MCF 10A (cell line): ENCODE results near the gene MRPL24. TPM values are rescaled to one million over a fixed set of nuclear protein-coding genes. Genes with fewer than 3 reads are reported as not detected.

ENCODE experiments used
- BruUV-seq: library from RNA; stranded (reverse); fragments of 400-500 nt; replicated peaks from 2 replicates; lab custom pipeline; 2021; lab: Mats Ljungman, UMichigan
- CTCF ChIA-PET: fragments of 300-600 bp; sonication (Branson Sonifier 250); formaldehyde crosslinking; extraction: SDS; loops from one replicate; lab custom pipeline; 2021; ENCODE audit warnings: antibody characterized with exemption, inconsistent platforms; lab: Yijun Ruan, JAX
- POLR2A ChIA-PET: fragments of 300-600, 350-650 bp; sonication (Branson Sonifier 250); formaldehyde crosslinking; extraction: SDS; loops from one replicate; lab custom pipeline; 2020; ENCODE audit warnings: antibody characterized with exemption, inconsistent platforms; lab: Yijun Ruan, JAX
- DNase-seq: peaks from one replicate; pipeline ENCODE4 v3.0.0-alpha.2; 2018; ENCODE audit not compliant: unreplicated experiment
- H3K27ac Mint-ChIP-seq: one replicate; pipeline ENCODE4 v1.8.0; 2022; ENCODE audit warnings: mild to moderate bottlenecking, low read depth, mixed read lengths; ENCODE audit not compliant: unreplicated experiment
- H3K27me3 Mint-ChIP-seq: one replicate; pipeline ENCODE4 v1.8.0; 2022; ENCODE audit warnings: mixed read lengths; ENCODE audit not compliant: insufficient read depth, unreplicated experiment
- H3K36me3 Mint-ChIP-seq: one replicate; pipeline ENCODE4 v1.8.0; 2022; ENCODE audit warnings: mild to moderate bottlenecking, moderate library complexity, mixed read lengths; ENCODE audit not compliant: insufficient read depth, unreplicated experiment
- H3K4me1 Mint-ChIP-seq: one replicate; pipeline ENCODE4 v1.8.0; 2022; ENCODE audit warnings: mixed read lengths; ENCODE audit not compliant: insufficient read depth, unreplicated experiment
- H3K4me3 Mint-ChIP-seq: one replicate; pipeline ENCODE4 v1.8.0; 2022; ENCODE audit warnings: mild to moderate bottlenecking, moderate library complexity, mixed read lengths; ENCODE audit not compliant: unreplicated experiment
- H3K9me3 Mint-ChIP-seq: one replicate; pipeline ENCODE4 v1.8.0; 2022; ENCODE audit warnings: mixed read lengths; ENCODE audit not compliant: unreplicated experiment
- intact Hi-C: fragments of 100-400 bp; cut with micrococcal nuclease; formaldehyde crosslinking; loops from 2 replicates; pipeline ENCODE4 v1.14.1; 2022
- total RNA-seq: library from RNA; stranded (reverse); gene quantifications from 2 replicates; pipeline ENCODE4 v1.2.3, GENCODE V29; 2022
- TF ChIP-seq, protein P1 (sequence below): fragments of 200-600 bp; IDR thresholded peaks from one replicate; pipeline ENCODE4 v1.8.0; 2022; ENCODE audit warnings: antibody characterized with exemption, mild to moderate bottlenecking; ENCODE audit not compliant: unreplicated experiment

MRPL24 gene
- total RNA-seq, 1 experiment from 2014 or later: 233 TPM

- peaks cover 35% of the 10 kb centered on the region for H3K4me1 Mint-ChIP-seq
- H3K27ac Mint-ChIP-seq: peak overlapping the region; percentile 98
- DNase-seq: no peak
- H3K36me3 Mint-ChIP-seq: peaks cover 76% of the 10 kb centered on the region
- intact Hi-C loops: loop anchor here (2.0 to 10.0 kb wide), 2 partner anchors 25 to 237 kb away; partner anchors contain the start of genes MEF2D and PRCC
- peak overlapping the region; percentile 100 for H3K4me3 Mint-ChIP-seq
- POLR2A ChIA-PET: interaction anchor here (0.6 to 10.4 kb wide), 21 partner anchors 10 to 690 kb away, joined by 3 to 375 read pairs (median 4); partner anchors contain the start of genes CCT3, HDGF, ISG20L2 and MEF2D
- TF ChIP-seq, protein P1, sequence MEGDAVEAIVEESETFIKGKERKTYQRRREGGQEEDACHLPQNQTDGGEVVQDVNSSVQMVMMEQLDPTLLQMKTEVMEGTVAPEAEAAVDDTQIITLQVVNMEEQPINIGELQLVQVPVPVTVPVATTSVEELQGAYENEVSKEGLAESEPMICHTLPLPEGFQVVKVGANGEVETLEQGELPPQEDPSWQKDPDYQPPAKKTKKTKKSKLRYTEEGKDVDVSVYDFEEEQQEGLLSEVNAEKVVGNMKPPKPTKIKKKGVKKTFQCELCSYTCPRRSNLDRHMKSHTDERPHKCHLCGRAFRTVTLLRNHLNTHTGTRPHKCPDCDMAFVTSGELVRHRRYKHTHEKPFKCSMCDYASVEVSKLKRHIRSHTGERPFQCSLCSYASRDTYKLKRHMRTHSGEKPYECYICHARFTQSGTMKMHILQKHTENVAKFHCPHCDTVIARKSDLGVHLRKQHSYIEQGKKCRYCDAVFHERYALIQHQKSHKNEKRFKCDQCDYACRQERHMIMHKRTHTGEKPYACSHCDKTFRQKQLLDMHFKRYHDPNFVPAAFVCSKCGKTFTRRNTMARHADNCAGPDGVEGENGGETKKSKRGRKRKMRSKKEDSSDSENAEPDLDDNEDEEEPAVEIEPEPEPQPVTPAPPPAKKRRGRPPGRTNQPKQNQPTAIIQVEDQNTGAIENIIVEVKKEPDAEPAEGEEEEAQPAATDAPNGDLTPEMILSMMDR: no peak
- no peaks in the 10 kb centered on the region for H3K27me3 Mint-ChIP-seq
- H3K9me3 Mint-ChIP-seq: no peaks in the 10 kb centered on the region
- CTCF ChIA-PET: interaction anchor here (0.6 to 10.3 kb wide), 7 partner anchors 9 to 105 kb away, joined by 3 to 136 read pairs (median 4); partner anchors contain the start of genes ISG20L2 and METTL25B
- TSS peak; percentile 65 for BruUV-seq
These were observed 644 bp upstream of the MRPL24 start for GRCh38 chr1:156741481-156741983.

- Mint-ChIP-seq H3K27ac (peak overlapping the region; percentile 98), H3K36me3 (peaks cover 81% of the 10 kb centered on the region), H3K4me3 (peak overlapping the region; percentile 100), H3K27me3 (no peaks in the 10 kb centered on the region), H3K4me1 (peaks cover 23% of the 10 kb centered on the region), H3K9me3 (no peaks in the 10 kb centered on the region)
- ChIA-PET CTCF (interaction anchor here (0.6 to 10.3 kb wide), 7 partner anchors 12 to 79 kb away, joined by 3 to 136 read pairs (median 4); partner anchors contain the start of genes ISG20L2, METTL25B and PRCC), POLR2A (interaction anchor here (0.9 to 10.4 kb wide), 13 partner anchors 11 to 689 kb away, joined by 3 to 375 read pairs (median 5); partner anchors contain the start of genes CCT3, HDGF, ISG20L2 and METTL25B)
- DNase-seq: peak; percentile 44
- TSS peak; percentile 3 for BruUV-seq
- TF ChIP-seq, protein P1: no peak
- intact Hi-C loops: loop anchor here (2.0 to 10.0 kb wide), 2 partner anchors 27 to 235 kb away; partner anchors contain the start of genes MEF2D and PRCC
These were observed 599 bp downstream of the MRPL24 start for GRCh38 chr1:156740237-156740740.

DNA sequence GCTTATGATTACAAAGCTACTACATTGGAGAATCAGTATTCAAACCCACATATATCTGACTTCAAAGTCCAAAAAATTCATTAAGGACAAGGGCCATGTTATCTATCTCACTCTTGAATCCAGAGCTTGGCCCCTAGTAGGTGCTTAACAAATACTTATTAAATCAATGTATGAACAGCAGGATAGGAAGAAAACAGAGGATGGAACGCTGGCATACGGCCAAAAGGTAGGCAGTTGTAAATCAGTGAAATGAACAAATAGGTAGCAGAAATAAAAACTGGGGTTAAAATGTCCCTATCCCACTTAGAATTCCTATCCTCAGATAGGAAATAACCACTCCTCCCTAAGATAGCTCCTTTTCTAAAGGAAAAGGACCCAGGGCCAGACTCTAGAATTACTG, 2.0 kb downstream of the MRPL24 start:
- CTCF ChIA-PET: interaction anchor here (0.5 to 10.3 kb wide), 3 partner anchors 11 to 29 kb away, joined by 5 to 136 read pairs (median 12); partner anchors contain the start of genes ISG20L2, METTL25B and PRCC

More for the DNA sequence above, 2.0 kb downstream of the MRPL24 start:
- intact Hi-C loops: no loop called here
- Mint-ChIP-seq H3K4me1 (peaks cover 18% of the 10 kb centered on the region), H3K27me3 (no peaks in the 10 kb centered on the region), H3K27ac (peak overlapping the region; percentile 39), H3K9me3 (no peaks in the 10 kb centered on the region), H3K4me3 (peak overlapping the region; percentile 100), H3K36me3 (peaks cover 83% of the 10 kb centered on the region)
- BruUV-seq: no TSS peak
- DNase-seq: no peak
- POLR2A ChIA-PET: interaction anchor here (0.7 to 10.4 kb wide), 5 partner anchors 9 to 78 kb away, joined by 3 to 375 read pairs (median 194); partner anchors contain the start of genes HDGF, ISG20L2, METTL25B and PRCC
- TF ChIP-seq, protein P1: no peak
